Measurements from ENCODE around the gene COL5A2. TPM values are rescaled to one million over a fixed set of nuclear protein-coding genes. Genes with fewer than 3 reads are reported as not detected.

The COL5A2 gene
- polyA plus RNA-seq, 3 donors from 2014 or later: 0.04 TPM; not detected in 2

DNA sequence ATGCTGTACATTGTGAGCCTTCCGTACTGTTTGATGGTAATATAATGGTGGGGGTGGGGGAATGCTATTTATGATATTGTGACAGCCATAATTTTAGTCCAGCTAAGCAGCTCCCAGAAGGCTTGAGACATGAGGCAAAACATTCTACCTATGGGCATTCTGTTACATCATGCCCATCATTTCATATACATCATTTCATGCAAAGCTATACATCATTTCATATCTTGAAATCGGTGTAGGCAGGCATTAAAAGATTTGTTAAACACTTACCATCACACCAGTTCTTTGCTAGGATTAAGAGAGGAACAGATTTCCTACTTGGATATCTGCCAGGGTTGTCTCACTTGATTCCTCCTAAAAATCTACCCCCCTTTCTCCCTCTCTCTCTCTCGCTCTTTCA is 84.5 kb downstream of the COL5A2 start:
- Mint-ChIP-seq H3K36me3 (no peaks in the 10 kb centered on the region), H3K4me3 (no peak overlapping the region), H3K4me1 (peaks cover 0 to 3% of the 10 kb centered on the region in 2 donors), H3K9me3 (no peaks in the 10 kb centered on the region), H3K27ac (no peak overlapping the region), H3K27me3 (ENCODE audit: low read depth in 3 of 3) (peaks cover 0 to 1% (median 0%) of the 10 kb centered on the region in 3 donors)
- DNase-seq: no peak

DNA sequence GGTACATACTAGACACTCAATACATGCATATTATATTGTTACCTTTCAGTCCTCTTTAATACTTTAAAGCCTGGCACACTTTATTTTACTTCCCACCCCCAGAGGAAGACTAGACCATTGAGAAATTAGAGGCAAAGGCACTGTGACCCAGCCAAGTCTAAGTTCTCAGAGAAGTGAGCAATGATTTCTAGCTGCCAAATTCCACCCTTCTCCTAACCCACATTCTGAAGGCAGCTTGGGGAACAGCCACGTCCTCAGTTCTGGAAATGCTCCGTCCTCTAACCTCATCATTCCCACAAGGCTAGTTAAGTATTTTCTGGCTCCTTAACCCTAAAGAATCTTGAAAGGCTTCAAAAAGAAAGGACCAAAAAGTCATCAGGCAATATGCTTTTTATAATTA is 86.6 kb downstream of the COL5A2 start:
- H3K27me3 Mint-ChIP-seq (ENCODE audit: low read depth in 3 of 3): peaks cover 0 to 1% (median 0%) of the 10 kb centered on the region in 3 donors
- H3K9me3 Mint-ChIP-seq: no peaks in the 10 kb centered on the region
- peaks cover 0 to 3% of the 10 kb centered on the region in 2 donors for H3K4me1 Mint-ChIP-seq
- no peak overlapping the region for H3K4me3 Mint-ChIP-seq
- H3K27ac Mint-ChIP-seq: no peak overlapping the region
- DNase-seq: no peak
- no peaks in the 10 kb centered on the region for H3K36me3 Mint-ChIP-seq

DNA sequence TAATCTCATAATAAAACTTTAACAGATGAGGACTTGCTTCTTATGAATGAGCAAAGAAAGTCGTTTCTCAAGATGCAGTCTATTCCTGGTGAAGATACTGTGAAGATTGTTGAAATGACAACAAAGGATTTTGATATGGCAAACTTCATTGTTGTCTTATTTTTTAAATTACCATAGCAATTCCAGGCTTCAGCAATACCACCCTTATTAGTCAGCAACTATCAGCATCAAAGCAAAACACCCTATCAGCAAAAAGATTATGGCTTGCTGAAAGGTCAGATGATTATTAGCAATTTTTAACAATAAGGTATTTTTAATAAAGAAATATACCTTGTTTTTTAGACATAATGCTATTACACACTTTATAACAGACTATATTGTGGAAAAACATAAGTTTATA is 88.3 kb downstream of the COL5A2 start:
- DNase-seq: no peak
- no peak overlapping the region for H3K27ac Mint-ChIP-seq
- H3K4me1 Mint-ChIP-seq: peaks cover 0 to 3% of the 10 kb centered on the region in 2 donors
- no peak overlapping the region for H3K4me3 Mint-ChIP-seq
- H3K27me3 Mint-ChIP-seq (ENCODE audit: low read depth in 3 of 3): peaks cover 0 to 1% (median 0%) of the 10 kb centered on the region in 3 donors
- no peaks in the 10 kb centered on the region for H3K9me3 Mint-ChIP-seq
- no peaks in the 10 kb centered on the region for H3K36me3 Mint-ChIP-seq

DNA sequence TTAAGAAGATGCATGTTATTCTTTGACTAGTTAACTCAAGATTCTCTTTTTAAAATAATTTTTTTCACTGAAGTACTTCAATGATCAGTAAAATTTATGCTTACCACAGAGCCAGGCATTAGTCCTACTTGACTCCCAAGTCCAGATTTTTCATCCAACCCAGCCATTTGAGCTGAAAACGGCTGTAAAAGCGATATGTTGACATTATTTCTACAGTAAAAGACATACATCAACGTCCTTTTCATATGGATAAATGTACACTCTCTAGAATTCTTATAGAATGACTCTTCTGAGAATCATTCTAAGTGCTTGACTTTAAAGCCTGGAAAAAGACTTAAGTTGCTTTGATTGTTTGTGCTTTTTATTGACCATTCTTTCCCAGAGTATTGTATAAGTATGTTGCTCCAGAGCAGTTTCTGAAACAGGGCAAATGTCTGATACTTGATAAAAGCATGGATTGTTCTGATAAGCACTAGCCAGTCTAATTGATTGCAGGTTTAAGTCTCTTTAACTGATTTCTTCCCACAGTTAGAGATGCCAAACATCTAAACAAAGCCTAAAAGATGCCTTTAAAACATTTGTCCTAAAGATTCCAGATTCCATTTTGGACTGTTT is 90.9 kb downstream of the COL5A2 start:
- DNase-seq: no peak
- Mint-ChIP-seq H3K9me3 (no peaks in the 10 kb centered on the region), H3K27ac (no peak overlapping the region), H3K4me3 (no peak overlapping the region), H3K27me3 (ENCODE audit: low read depth in 3 of 3) (peaks cover 0 to 1% (median 0%) of the 10 kb centered on the region in 3 donors), H3K36me3 (no peaks in the 10 kb centered on the region), H3K4me1 (no peaks in the 10 kb centered on the region)

DNA sequence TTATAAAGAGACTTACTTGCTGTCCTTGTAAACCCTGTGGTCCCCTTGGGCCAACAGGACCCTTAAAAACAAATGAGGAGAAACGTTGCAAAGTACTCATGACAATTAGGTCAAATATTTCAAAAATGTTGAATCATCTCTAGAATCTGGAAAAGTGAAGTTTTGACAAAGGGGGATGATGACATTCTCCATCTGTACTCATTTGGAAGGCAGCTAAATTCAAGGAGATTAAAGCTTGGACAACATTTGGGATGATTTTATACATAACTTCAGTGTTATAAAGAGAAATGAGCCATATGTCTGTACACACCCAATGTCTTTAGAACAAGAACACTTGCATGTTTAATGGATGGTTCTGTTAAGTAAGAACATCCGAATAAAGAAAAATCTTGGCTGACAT is 92.9 kb downstream of the COL5A2 start:
- Mint-ChIP-seq H3K4me3 (no peak overlapping the region), H3K4me1 (no peaks in the 10 kb centered on the region), H3K27ac (no peak overlapping the region), H3K27me3 (ENCODE audit: low read depth in 3 of 3) (peaks cover 0 to 2% (median 0%) of the 10 kb centered on the region in 3 donors), H3K9me3 (no peaks in the 10 kb centered on the region), H3K36me3 (peaks cover 0 to 5% (median 0%) of the 10 kb centered on the region in 3 donors)
- no peak for DNase-seq

DNA sequence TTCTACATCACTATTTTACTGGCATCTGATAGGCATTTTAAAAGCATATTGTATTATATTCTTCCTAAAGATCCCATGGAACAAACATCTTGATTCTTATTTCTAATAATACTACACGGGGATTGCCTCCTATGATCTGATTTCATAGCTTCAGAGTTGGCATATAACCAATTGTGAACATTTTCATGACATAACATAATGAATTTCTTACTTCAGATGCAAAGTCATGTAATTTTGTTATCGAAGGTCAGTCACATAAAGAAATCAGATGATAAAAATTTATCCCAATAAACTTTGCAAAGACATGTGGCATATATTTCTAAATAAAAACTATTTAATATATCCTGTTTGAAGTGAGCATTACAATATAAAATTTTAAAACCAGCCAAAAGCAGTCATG is 93.3 kb downstream of the COL5A2 start:
- no peak for DNase-seq
- H3K9me3 Mint-ChIP-seq: no peaks in the 10 kb centered on the region

DNA sequence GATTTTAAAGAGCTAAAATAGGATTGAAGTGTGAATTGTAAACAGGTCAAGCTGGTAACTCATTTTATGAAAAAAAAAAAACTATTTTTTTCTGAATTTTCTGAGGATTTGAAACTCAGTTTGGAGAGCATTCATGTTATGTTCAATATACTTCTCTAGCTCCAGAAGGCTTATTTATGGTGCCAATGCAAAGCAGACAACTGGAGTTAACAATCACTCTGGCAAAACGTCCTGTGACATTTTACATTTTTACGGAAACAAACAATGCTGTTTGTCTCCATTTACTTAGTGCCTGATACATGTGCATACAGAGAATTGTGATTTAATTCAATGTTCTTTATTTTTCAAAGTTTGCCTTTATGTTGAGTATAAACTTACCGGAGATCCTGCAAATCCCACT is 96.0 kb downstream of the COL5A2 start:
- Mint-ChIP-seq H3K27me3 (ENCODE audit: low read depth in 3 of 3) (peaks cover 0 to 2% (median 0%) of the 10 kb centered on the region in 3 donors), H3K9me3 (no peaks in the 10 kb centered on the region)

More for the DNA sequence above, 93.3 kb downstream of the COL5A2 start:
- Mint-ChIP-seq H3K4me3 (no peak overlapping the region), H3K4me1 (no peaks in the 10 kb centered on the region), H3K36me3 (peaks cover 0 to 5% (median 0%) of the 10 kb centered on the region in 3 donors), H3K27ac (no peak overlapping the region), H3K27me3 (ENCODE audit: low read depth in 3 of 3) (peaks cover 0 to 2% (median 0%) of the 10 kb centered on the region in 3 donors)

DNA sequence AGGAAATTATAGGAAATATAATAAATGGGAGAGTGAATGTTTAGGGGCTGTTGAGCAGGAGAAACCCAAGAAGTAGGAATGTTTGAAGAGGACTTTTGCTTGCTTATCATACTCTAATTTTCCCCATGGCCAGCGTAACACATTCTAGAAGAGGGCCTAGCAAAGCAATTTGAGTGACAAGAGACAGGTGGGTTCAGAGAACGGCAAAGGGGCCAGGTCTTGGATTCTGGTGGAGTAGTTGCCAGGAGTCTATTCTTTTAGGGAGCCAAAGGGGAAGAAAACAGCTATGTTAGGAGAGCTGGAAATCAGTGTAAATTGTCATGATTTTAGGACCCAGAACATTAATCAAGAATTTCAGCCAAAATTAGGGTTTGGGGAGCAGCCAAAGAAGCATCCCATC is 96.5 kb downstream of the COL5A2 start:
- H3K27me3 Mint-ChIP-seq (ENCODE audit: low read depth in 3 of 3): peaks cover 0 to 2% (median 0%) of the 10 kb centered on the region in 3 donors
- no peak overlapping the region for H3K4me3 Mint-ChIP-seq
- DNase-seq: no peak
- peaks cover 0 to 5% (median 0%) of the 10 kb centered on the region in 3 donors for H3K36me3 Mint-ChIP-seq
- no peaks in the 10 kb centered on the region for H3K9me3 Mint-ChIP-seq
- no peaks in the 10 kb centered on the region for H3K4me1 Mint-ChIP-seq
- H3K27ac Mint-ChIP-seq: no peak overlapping the region

More for the DNA sequence above, 96.0 kb downstream of the COL5A2 start:
- H3K4me1 Mint-ChIP-seq: no peaks in the 10 kb centered on the region
- no peak overlapping the region for H3K4me3 Mint-ChIP-seq
- DNase-seq: no peak
- peaks cover 0 to 5% (median 0%) of the 10 kb centered on the region in 3 donors for H3K36me3 Mint-ChIP-seq
- H3K27ac Mint-ChIP-seq: no peak overlapping the region

DNA sequence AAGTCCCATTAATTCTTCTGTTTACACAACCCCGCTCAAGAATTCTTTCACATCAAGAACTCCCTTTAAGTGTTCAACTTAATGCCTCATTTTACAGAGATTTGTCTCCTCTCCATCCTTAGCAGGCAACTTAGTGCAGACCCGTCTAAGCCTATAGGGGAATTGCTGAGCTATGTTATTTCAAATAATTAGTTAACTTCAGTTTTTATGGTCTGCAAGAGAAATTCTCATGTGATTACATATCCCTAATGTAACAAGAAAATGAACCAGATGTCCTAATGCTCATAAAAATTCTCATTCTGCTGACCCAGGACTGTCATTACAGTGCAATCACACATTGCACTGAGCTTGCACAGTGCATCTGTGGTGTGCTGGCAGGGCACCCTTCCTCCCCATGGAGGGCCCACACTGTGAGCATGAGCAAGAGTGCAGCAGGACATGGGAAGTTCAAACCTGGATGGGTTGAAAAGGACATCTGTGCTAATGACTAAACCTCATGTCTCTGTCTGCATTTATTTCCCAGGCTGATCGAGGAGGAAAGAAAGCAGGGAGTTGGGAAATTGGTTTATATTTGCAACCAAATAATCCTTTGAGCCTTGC is 97.1 kb downstream of the COL5A2 start:
- Mint-ChIP-seq H3K27ac (no peak overlapping the region), H3K4me1 (no peaks in the 10 kb centered on the region), H3K27me3 (ENCODE audit: low read depth in 3 of 3) (peaks cover 0 to 2% (median 0%) of the 10 kb centered on the region in 3 donors), H3K36me3 (peaks cover 0 to 5% (median 0%) of the 10 kb centered on the region in 3 donors), H3K9me3 (no peaks in the 10 kb centered on the region), H3K4me3 (no peak overlapping the region)
- no peak for DNase-seq

DNA sequence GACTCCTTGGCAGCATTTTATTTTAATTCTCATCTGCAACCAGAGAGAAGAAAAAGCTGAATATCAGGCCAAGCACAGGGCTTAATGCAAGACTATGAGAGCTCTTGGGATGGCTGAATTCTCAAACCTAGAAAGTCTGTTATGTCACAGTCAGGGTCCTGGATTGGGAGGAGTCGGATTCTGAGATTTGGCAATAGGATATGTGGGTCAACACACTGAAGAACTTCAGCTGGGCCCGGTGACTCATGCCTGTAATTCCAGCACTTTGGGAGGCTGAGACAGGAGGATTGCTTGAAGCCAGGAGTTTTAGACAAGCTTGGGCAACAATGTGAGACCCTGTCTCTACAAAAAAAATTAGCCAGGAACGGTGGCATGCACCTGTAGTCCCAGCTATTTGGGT is 103.0 kb downstream of the COL5A2 start:
- no peak for DNase-seq
- Mint-ChIP-seq H3K4me3 (no peak overlapping the region), H3K27me3 (ENCODE audit: low read depth in 3 of 3) (no peaks in the 10 kb centered on the region), H3K4me1 (no peaks in the 10 kb centered on the region), H3K27ac (no peak overlapping the region), H3K36me3 (no peaks in the 10 kb centered on the region), H3K9me3 (peaks cover 0 to 3% (median 0%) of the 10 kb centered on the region in 6 donors)

DNA sequence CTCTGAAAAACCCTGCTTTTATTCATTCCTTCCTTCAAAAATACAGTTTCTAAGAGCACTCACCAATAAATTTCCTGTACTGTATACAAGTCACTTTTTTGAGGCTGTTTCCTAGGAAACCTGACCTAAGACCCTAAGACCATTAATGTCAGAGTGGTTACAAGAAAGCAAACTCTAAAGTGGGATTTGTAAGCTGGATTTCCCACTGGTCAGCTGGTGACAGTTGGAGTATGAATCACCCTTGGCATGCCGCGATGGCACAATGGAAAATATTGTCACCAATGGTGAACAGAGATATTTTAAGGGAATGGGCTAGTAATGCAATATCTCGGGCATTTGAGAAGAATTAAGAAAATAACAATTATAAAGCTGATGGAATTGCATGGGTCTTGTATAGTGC is 103.4 kb downstream of the COL5A2 start:
- no peak for DNase-seq
- Mint-ChIP-seq H3K36me3 (no peaks in the 10 kb centered on the region), H3K9me3 (peaks cover 0 to 3% (median 0%) of the 10 kb centered on the region in 6 donors), H3K27ac (no peak overlapping the region), H3K4me3 (no peak overlapping the region), H3K4me1 (no peaks in the 10 kb centered on the region), H3K27me3 (ENCODE audit: low read depth in 3 of 3) (no peaks in the 10 kb centered on the region)

DNA sequence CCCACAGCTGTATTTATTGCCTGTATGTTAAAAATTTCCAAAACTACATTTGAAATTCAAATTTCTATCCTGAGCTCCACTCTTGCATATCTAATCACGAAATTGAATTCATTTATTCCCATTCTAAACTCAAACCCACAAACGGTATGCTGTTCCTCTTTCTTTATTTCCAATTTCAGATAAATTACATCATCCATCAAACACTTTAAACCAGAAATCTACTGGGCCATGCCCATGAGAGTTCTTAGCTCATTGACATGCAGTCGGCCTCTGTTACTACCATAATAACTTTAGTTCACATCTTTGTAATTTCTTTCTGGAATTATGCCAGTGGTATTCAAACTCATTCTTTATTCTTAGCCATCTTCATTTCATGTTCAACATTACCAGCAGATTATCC is 105.1 kb downstream of the COL5A2 start:
- Mint-ChIP-seq H3K36me3 (no peaks in the 10 kb centered on the region), H3K27me3 (ENCODE audit: low read depth in 3 of 3) (no peaks in the 10 kb centered on the region), H3K4me3 (no peak overlapping the region), H3K9me3 (peaks cover 0 to 12% (median 0%) of the 10 kb centered on the region in 6 donors), H3K27ac (no peak overlapping the region), H3K4me1 (no peaks in the 10 kb centered on the region)
- DNase-seq: no peak

DNA sequence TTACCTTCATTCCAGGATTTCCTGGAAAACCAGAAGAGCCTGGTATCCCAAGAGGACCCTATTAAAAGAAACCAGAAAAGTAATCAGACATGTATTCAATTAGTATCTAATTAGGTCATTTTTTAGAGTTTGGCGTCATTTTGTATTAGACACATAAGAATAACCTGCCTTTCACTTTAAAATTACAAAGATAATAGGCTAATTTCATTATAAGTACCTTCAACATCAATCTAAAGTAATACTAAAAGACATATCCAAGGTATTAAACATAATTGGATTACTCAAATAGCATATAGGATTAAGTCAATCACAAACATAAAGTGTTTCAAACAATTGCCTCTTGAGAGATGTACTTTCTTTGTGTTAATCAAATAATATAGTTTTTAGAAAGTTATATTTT is 107.5 kb downstream of the COL5A2 start:
- Mint-ChIP-seq H3K36me3 (no peaks in the 10 kb centered on the region), H3K27me3 (ENCODE audit: low read depth in 3 of 3) (no peaks in the 10 kb centered on the region), H3K4me3 (no peak overlapping the region), H3K9me3 (peaks cover 0 to 12% (median under 1%) of the 10 kb centered on the region in 6 donors), H3K4me1 (no peaks in the 10 kb centered on the region), H3K27ac (no peak overlapping the region)
- DNase-seq: no peak

DNA sequence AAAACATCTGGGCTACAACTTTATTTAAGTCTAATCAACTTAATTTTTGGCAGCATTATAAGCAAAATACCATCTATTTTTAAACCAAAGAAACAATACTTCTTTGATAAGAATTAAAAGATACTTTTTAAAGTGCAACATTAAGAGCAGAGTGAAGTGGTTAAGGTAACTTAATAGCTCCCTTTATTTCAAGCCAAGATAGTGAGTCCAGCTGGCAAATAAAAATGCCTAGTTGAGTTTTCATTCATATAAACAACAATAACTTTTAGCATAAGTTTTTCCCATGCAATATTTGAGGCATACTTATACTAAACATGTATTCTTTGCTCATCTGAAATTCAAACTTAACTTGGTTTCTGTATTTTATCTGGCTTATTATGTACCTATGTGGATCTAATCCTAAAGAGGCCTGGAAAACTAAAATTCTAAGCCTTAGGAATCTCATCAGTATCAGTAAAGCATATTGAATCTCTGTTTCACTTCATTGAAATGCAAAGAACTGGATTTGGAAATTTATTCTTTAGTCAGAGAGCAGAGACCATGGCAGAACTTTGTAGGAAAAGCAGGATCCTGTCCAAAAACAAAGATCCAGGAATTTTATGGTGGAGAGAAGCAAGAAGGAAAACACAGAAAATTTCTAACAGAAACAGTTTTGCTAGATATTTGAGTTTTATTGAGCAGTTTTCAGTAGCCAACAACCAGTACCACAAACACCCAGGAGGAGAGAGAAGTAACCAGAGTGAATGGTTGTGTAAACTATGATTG is 109.5 kb downstream of the COL5A2 start:
- H3K4me3 Mint-ChIP-seq: no peak overlapping the region
- no peaks in the 10 kb centered on the region for H3K27me3 Mint-ChIP-seq (ENCODE audit: low read depth in 3 of 3)
- peaks cover 0 to 15% (median 0%) of the 10 kb centered on the region in 6 donors for H3K9me3 Mint-ChIP-seq
- no peaks in the 10 kb centered on the region for H3K36me3 Mint-ChIP-seq
- no peak overlapping the region for H3K27ac Mint-ChIP-seq
- H3K4me1 Mint-ChIP-seq: no peaks in the 10 kb centered on the region
- no peak for DNase-seq

All from immature natural killer cell (primary cell).